Panc1 (cell line): ENCODE data around the gene KIF18B. TPM values are rescaled to one million over a fixed set of nuclear protein-coding genes. Genes with fewer than 3 reads are reported as not detected.

ENCODE experiments used
- ATAC-seq: fragments of 200-7000 bp; cut with Tn5 transposase; 2 replicates; pipeline ENCODE4 v1.9.1; 2020; ENCODE audit warnings: mild to moderate bottlenecking, moderate library complexity
- BruUV-seq: library from RNA; stranded (reverse); fragments of 400-500 nt; replicated peaks from 2 replicates; lab custom pipeline; 2021; lab: Mats Ljungman, UMichigan
- CTCF ChIA-PET: fragments of 300-600 bp; sonication (Branson Sonifier 250); formaldehyde crosslinking; loops from one replicate; lab custom pipeline; 2022; ENCODE audit warnings: antibody characterized with exemption; lab: Charles Lee
- POLR2A ChIA-PET: fragments of 300-600 bp; sonication (Branson Sonifier 250); formaldehyde crosslinking; loops from one replicate; lab custom pipeline; 2022; ENCODE audit warnings: antibody characterized with exemption; lab: Charles Lee
- DNase-seq: peaks from one replicate; pipeline ENCODE4 v3.0.0-alpha.2; 2010; ENCODE audit warnings: low read depth, low spot score
- H3K27ac ChIP-seq: 2 replicates; pipeline ENCODE4 v1.5.1; 2011; ENCODE audit warnings: mild to moderate bottlenecking, low read length, inconsistent platforms
- H3K27me3 ChIP-seq: fragments of 200-500 bp; sonication (Bioruptor generic); 2 replicates; pipeline ENCODE4 v1.6.0; 2014; ENCODE audit warnings: low read length, inconsistent platforms; ENCODE audit not compliant: control insufficient read depth, insufficient read depth
- H3K36me3 ChIP-seq: fragments of 200-500 bp; sonication (Bioruptor generic); 2 replicates; pipeline ENCODE4 v1.5.1; 2014; ENCODE audit warnings: inconsistent platforms, mild to moderate bottlenecking, low read length, moderate library complexity; ENCODE audit not compliant: control insufficient read depth, insufficient read depth
- H3K4me1 ChIP-seq: 2 replicates; pipeline ENCODE4 v1.5.1; 2011; ENCODE audit warnings: inconsistent platforms, mild to moderate bottlenecking, low read length, moderate library complexity; ENCODE audit not compliant: control insufficient read depth, insufficient read depth
- H3K4me3 ChIP-seq, 2 experiments: 2 replicates each; pipeline ENCODE4 v1.5.1; 2011 to 2012; ENCODE audit warnings: low read depth in 2 of 2, low read length in 2 of 2, mild to moderate bottlenecking in 2 of 2, inconsistent platforms in 1 of 2, moderate library complexity in 1 of 2
- H3K9me3 ChIP-seq: fragments of 200-500 bp; sonication (Bioruptor generic); 2 replicates; pipeline ENCODE4 v1.5.1; 2014; ENCODE audit warnings: low read depth, mild to moderate bottlenecking, inconsistent platforms, low read length, moderate library complexity; ENCODE audit not compliant: control insufficient read depth, insufficient read depth
- CTCF ChIP-seq: fragments of 450-650 bp; IDR thresholded peaks from 2 replicates; pipeline ENCODE4 v1.5.1; 2017; ENCODE audit warnings: mild to moderate bottlenecking
- POLR2AphosphoS5 ChIP-seq: IDR thresholded peaks from 2 replicates; pipeline ENCODE4 v1.6.1; 2012; ENCODE audit warnings: mild to moderate bottlenecking, low read depth, low read length, moderate library complexity
- REST ChIP-seq, 2 experiments: IDR thresholded peaks; 2 replicates each; pipeline ENCODE4 v1.6.1; 2011 to 2012; ENCODE audit warnings: low read depth in 2 of 2, control low read depth in 1 of 2, low read length in 1 of 2, mild to moderate bottlenecking in 1 of 2, moderate library complexity in 1 of 2; ENCODE audit not compliant: insufficient read depth in 1 of 2
- SIN3A ChIP-seq: IDR thresholded peaks from 2 replicates; pipeline ENCODE4 v1.6.1; 2012; ENCODE audit warnings: low read depth, mild to moderate bottlenecking, low read length, moderate library complexity, borderline replicate concordance; ENCODE audit not compliant: insufficient read depth
- TCF7L2 ChIP-seq: IDR thresholded peaks from 2 replicates; pipeline ENCODE4 v1.6.1; 2011; ENCODE audit warnings: mild to moderate bottlenecking, low read depth, low read length, inconsistent platforms
- in situ Hi-C: cut with HindIII; loops from 2 replicates; pipeline ENCODE4 v1.10.0; 2016; ENCODE audit warnings: low sequenced_read_pairs, low pct_unique_long_range_greater_than_20kb
- intact Hi-C: fragments of 100-400 bp; cut with micrococcal nuclease; formaldehyde crosslinking; loops from one replicate; pipeline ENCODE4 v1.10.0; 2022; ENCODE audit not compliant: unreplicated experiment
- total RNA-seq: library from RNA; stranded (reverse); gene quantifications from one replicate; pipeline ENCODE4 v1.2.1, GENCODE V29; 2021; ENCODE audit not compliant: unreplicated experiment

Gene KIF18B
- total RNA-seq, 1 experiment from 2014 or later: 31.3 TPM

GRCh38 chr17:44898768-44899073 is 48.9 kb downstream of the KIF18B start:
- CTCF ChIA-PET: interaction anchor here (0.6 kb wide), 1 partner anchor 20 kb away, joined by 4 read pairs; no protein-coding TSS in a partner anchor
- Histone ChIP-seq H3K27ac (peak overlapping the region; percentile 90), H3K4me3 (peak overlapping the region; percentile 67 to 87), H3K4me1 (peaks cover 14% of the 10 kb centered on the region), H3K9me3 (no peaks in the 10 kb centered on the region), H3K36me3 (peaks cover 6% of the 10 kb centered on the region; the same call in 1 of the 2 replicates), H3K27me3 (no peaks in the 10 kb centered on the region)
- POLR2A ChIA-PET: no interaction called here
- DNase-seq (no peak), ATAC-seq (no peak)
- no peak for TF ChIP-seq TCF7L2
- no peak for TF ChIP-seq POLR2AphosphoS5
- no peak for TF ChIP-seq SIN3A
- no peak for TF ChIP-seq REST (IDR thresholded peaks at IDR 0.05; ENCODE audit: insufficient read depth in 1 of 2, low read depth in 2 of 2, low read length in 1 of 2)
- TF ChIP-seq CTCF: no peak
- intact Hi-C loops (no loop called here), in situ Hi-C loops (no loop called here)
- TSS peak; percentile 97 for BruUV-seq

GRCh38 chr17:44894642-44895041 is 52.9 kb downstream of the KIF18B start:
- TF ChIP-seq REST (IDR thresholded peaks at IDR 0.05; ENCODE audit: insufficient read depth in 1 of 2, low read depth in 2 of 2, low read length in 1 of 2) (no peak), SIN3A (no peak), TCF7L2 (no peak)
- H3K4me3 ChIP-seq: no peak overlapping the region
- ATAC-seq (no peak), DNase-seq (no peak)
- peaks cover 6% of the 10 kb centered on the region; the same call in 1 of the 2 replicates for H3K36me3 ChIP-seq
- H3K9me3 ChIP-seq: no peaks in the 10 kb centered on the region
- BruUV-seq: no TSS peak
- H3K27ac ChIP-seq: no peak overlapping the region
- in situ Hi-C loops: no loop called here
- ChIA-PET CTCF (no interaction called here), POLR2A (no interaction called here)
- intact Hi-C loops: no loop called here
- H3K27me3 ChIP-seq: no peaks in the 10 kb centered on the region
- H3K4me1 ChIP-seq: no peaks in the 10 kb centered on the region
